T-cell (primary cell): Measurements from ENCODE around the gene ZSWIM9. TPM values are rescaled to one million over a fixed set of nuclear protein-coding genes. Genes with fewer than 3 reads are reported as not detected.
"Not testable (repeated sequence)": the region's sequence is repeated elsewhere in the genome, so short reads cannot be mapped to it uniquely, and the experiment has no call there.

ENCODE experiments used
- ATAC-seq, 4 experiments: fragments of 200-7000 bp in 3 of 4; fragments of 150-1000 bp in 1 of 4; cut with Tn5 transposase; replicated peaks in 1 of 4; 1 replicate in 3 of 4; 2 replicates in 1 of 4; pipeline ENCODE4 v1.10.0; 2021; ENCODE audit warnings: moderate library complexity in 3 of 4, mild to moderate bottlenecking in 2 of 4, moderate number of reproducible peaks in 1 of 4
- CTCF ChIA-PET, 2 donors: fragments of 300-600 bp; sonication (Branson Sonifier 250); formaldehyde crosslinking; loops; one replicate each; lab custom pipeline; 2022; ENCODE audit warnings: antibody characterized with exemption in 2 of 2; lab: Charles Lee
- POLR2A ChIA-PET, 2 donors: fragments of 300-600 bp; sonication (Branson Sonifier 250); formaldehyde crosslinking; loops; one replicate each; lab custom pipeline; 2022; ENCODE audit warnings: antibody characterized with exemption in 2 of 2; lab: Charles Lee
- DNase-seq, 35 experiments: peaks; one replicate each; pipeline versions ENCODE4 v3.0.0 to v3.0.0-alpha.2; 2013 to 2023
- H3K27ac ChIP-seq: one replicate; pipeline ENCODE4 v1.5.1; 2013; ENCODE audit warnings: low read length
- H3K27me3 ChIP-seq, 2 experiments: replicated peaks in 1 of 2; 1 replicate in 1 of 2; 2 replicates in 1 of 2; pipeline versions ENCODE4 v1.6.1 to v1.7.0; 2013; ENCODE audit warnings: low read length in 1 of 2, mixed read lengths in 1 of 2; ENCODE audit not compliant: control insufficient read depth in 2 of 2, insufficient read depth in 2 of 2; ENCODE audit errors: extremely low read depth in 1 of 2
- H3K36me3 ChIP-seq, 2 donors: 1 replicate in 1 of 2; 2 replicates in 1 of 2; pipeline versions ENCODE4 v1.6.1 to v1.7.0; 2013; ENCODE audit warnings: low read length in 1 of 2; ENCODE audit not compliant: control insufficient read depth in 2 of 2, insufficient read depth in 1 of 2; ENCODE audit errors: extremely low read depth in 1 of 2
- H3K4me1 ChIP-seq, 2 experiments: 1 replicate in 1 of 2; 2 replicates in 1 of 2; pipeline versions ENCODE4 v1.6.1 to v1.7.0; 2013; ENCODE audit warnings: low read length in 2 of 2, mixed read lengths in 1 of 2; ENCODE audit not compliant: insufficient read depth in 2 of 2, control insufficient read depth in 1 of 2; ENCODE audit errors: extremely low read depth in 1 of 2
- H3K4me3 ChIP-seq, 2 donors: 1 replicate in 1 of 2; 2 replicates in 1 of 2; pipeline versions ENCODE4 v1.5.1 to v1.7.0; 2013; ENCODE audit warnings: mild to moderate bottlenecking in 2 of 2, low read length in 1 of 2, moderate library complexity in 1 of 2; ENCODE audit not compliant: control insufficient read depth in 1 of 2; ENCODE audit errors: extremely low read depth in 1 of 2
- H3K9me3 ChIP-seq: 2 replicates; pipeline ENCODE4 v1.7.0; 2013
- H3K27ac Mint-ChIP-seq, 2 donors: one replicate each; pipeline ENCODE4 v1.8.0; 2020 to 2021; ENCODE audit warnings: mild to moderate bottlenecking in 2 of 2, mixed read lengths in 2 of 2
- H3K27me3 Mint-ChIP-seq, 2 donors: one replicate each; pipeline ENCODE4 v1.8.0; 2021 to 2022; ENCODE audit warnings: mixed read lengths in 2 of 2
- H3K36me3 Mint-ChIP-seq: one replicate; pipeline ENCODE4 v1.8.0; 2021; ENCODE audit warnings: mixed read lengths
- H3K4me1 Mint-ChIP-seq, 3 donors: one replicate each; pipeline ENCODE4 v1.8.0; 2020 to 2022; ENCODE audit warnings: mixed read lengths in 3 of 3, mild to moderate bottlenecking in 1 of 3
- H3K4me3 Mint-ChIP-seq, 3 donors: one replicate each; pipeline ENCODE4 v1.8.0; 2020 to 2022; ENCODE audit warnings: mild to moderate bottlenecking in 3 of 3, mixed read lengths in 3 of 3, moderate library complexity in 3 of 3
- H3K9me3 Mint-ChIP-seq, 3 donors: one replicate each; pipeline ENCODE4 v1.8.0; 2020 to 2022; ENCODE audit warnings: mixed read lengths in 3 of 3
- WGBS: methylation state at CpG from one replicate; pipeline ENCODE4 v1.1.5; 2013; ENCODE audit warnings: missing lambda C conversion rate; ENCODE audit not compliant: insufficient coverage; 5-methylcytosine and 5-hydroxymethylcytosine counted together
- total RNA-seq, 35 experiments: library from RNA in 6 of 35; stranded (reverse) in 6 of 35; fragments of 120-200 nt in 1 of 35; gene quantifications; one replicate each; pipeline versions ENCODE4 v1.2.1 to v1.2.4 and lab custom pipeline; 2013 to 2026

Gene ZSWIM9
- total RNA-seq, 5 donors from 2014 or later (not counting 1 experiment from before 2014, with no cell fraction given), result 5.4 to 14.7 (median 11.6) TPM

GRCh38 chr19:48210005-48210404 is 39.5 kb downstream of the ZSWIM9 start:
- Histone ChIP-seq H3K36me3 (peaks cover 17 to 36% of the 10 kb centered on the region in 2 donors), H3K4me1 (peaks cover 0 to 4% of the 10 kb centered on the region in 2 experiments), H3K27ac (no peak overlapping the region), H3K4me3 (no peak overlapping the region), H3K9me3 (no peaks in the 10 kb centered on the region), H3K27me3 (no peaks in the 10 kb centered on the region)
- no CpG with 5 or more reads among the region's 3 CpGs for WGBS
- Mint-ChIP-seq H3K27me3 (no peaks in the 10 kb centered on the region), H3K9me3 (no peaks in the 10 kb centered on the region), H3K4me3 (no peak overlapping the region), H3K4me1 (peaks cover 18 to 39% (median 27%) of the 10 kb centered on the region in 3 donors), H3K36me3 (peaks cover 35% of the 10 kb centered on the region), H3K27ac (peak overlapping the region; percentile 12 to 78)
- ATAC-seq (no peak), DNase-seq (no peak)
- CTCF ChIA-PET, result no interaction called here
- POLR2A ChIA-PET, result interaction anchor here in 1 of 2 donors (0.7 kb wide), 1 partner anchor 9 kb away, joined by 3 read pairs; no protein-coding TSS in a partner anchor

GRCh38 chr19:48213959-48214358 is 43.5 kb downstream of the ZSWIM9 start:
- no peak overlapping the region for H3K4me3 Mint-ChIP-seq
- Histone ChIP-seq H3K9me3 (no peaks in the 10 kb centered on the region), H3K4me1 (peaks cover 0 to 3% of the 10 kb centered on the region in 2 experiments), H3K27me3 (no peaks in the 10 kb centered on the region), H3K4me3 (no peak overlapping the region), H3K27ac (no peak overlapping the region), H3K36me3 (peaks cover 18 to 70% of the 10 kb centered on the region in 2 donors)
- H3K27me3 Mint-ChIP-seq, result no peaks in the 10 kb centered on the region
- no CpG with 5 or more reads among the region's 5 CpGs for WGBS
- no peak overlapping the region for H3K27ac Mint-ChIP-seq
- CTCF ChIA-PET, result interaction anchor here in 1 of 2 donors (0.5 kb wide), 1 partner anchor 427 kb away, joined by 3 read pairs; no protein-coding TSS in a partner anchor
- POLR2A ChIA-PET, result no interaction called here
- ATAC-seq, result no peak
- peaks cover 55% of the 10 kb centered on the region for H3K36me3 Mint-ChIP-seq
- peaks cover 11 to 34% (median 19%) of the 10 kb centered on the region in 3 donors for H3K4me1 Mint-ChIP-seq
- no peaks in the 10 kb centered on the region for H3K9me3 Mint-ChIP-seq
- DNase-seq, result no peak

- ATAC-seq (no peak), DNase-seq (no peak)
- no peaks in the 10 kb centered on the region for H3K27me3 ChIP-seq
- H3K36me3 ChIP-seq, result peaks cover 12 to 73% of the 10 kb centered on the region in 2 donors
- H3K4me3 ChIP-seq, result no peak overlapping the region
- no peaks in the 10 kb centered on the region for H3K9me3 ChIP-seq
- H3K4me1 ChIP-seq, result peaks cover 0 to 3% of the 10 kb centered on the region in 2 experiments
- peaks cover 7 to 15% (median 12%) of the 10 kb centered on the region in 3 donors for H3K4me1 Mint-ChIP-seq
- ChIA-PET CTCF (interaction anchor here in 1 of 2 donors (0.6 kb wide), 1 partner anchor 9 kb away, joined by 3 read pairs; no protein-coding TSS in a partner anchor), POLR2A (no interaction called here)
- no peaks in the 10 kb centered on the region for H3K9me3 Mint-ChIP-seq
- H3K36me3 Mint-ChIP-seq, result peaks cover 49% of the 10 kb centered on the region
- no peak overlapping the region for H3K27ac ChIP-seq
- no peaks in the 10 kb centered on the region for H3K27me3 Mint-ChIP-seq
- no peak overlapping the region for H3K27ac Mint-ChIP-seq
- WGBS, result 98% methylated on average over 14 of the region's 14 CpGs
- no peak overlapping the region for H3K4me3 Mint-ChIP-seq
Observed at GRCh38 chr19:48216933-48217332, 46.5 kb downstream of the ZSWIM9 start.

GRCh38 chr19:48218997-48219396 is 48.5 kb downstream of the ZSWIM9 start:
- peaks cover 39% of the 10 kb centered on the region for H3K36me3 Mint-ChIP-seq

GRCh38 chr19:48220784-48221183 is 50.3 kb downstream of the ZSWIM9 start:
- CTCF ChIA-PET, result interaction anchor here in 1 of 2 donors (1.0 kb wide), 1 partner anchor 17 kb away, joined by 3 read pairs; no protein-coding TSS in a partner anchor
- H3K27ac ChIP-seq, H3K4me1 Mint-ChIP-seq, H3K4me1 ChIP-seq, H3K4me3 Mint-ChIP-seq, H3K27ac Mint-ChIP-seq, POLR2A ChIA-PET, H3K9me3 ChIP-seq, ATAC-seq, H3K27me3 Mint-ChIP-seq, DNase-seq, H3K4me3 ChIP-seq, H3K27me3 ChIP-seq, H3K9me3 Mint-ChIP-seq: not testable (repeated sequence)
- H3K36me3 Mint-ChIP-seq, result peaks cover 36% of the 10 kb centered on the region
- no CpG with 5 or more reads among the region's 3 CpGs for WGBS
- H3K36me3 ChIP-seq, result peaks cover 0 to 53% of the 10 kb centered on the region in 2 donors

More at GRCh38 chr19:48218997-48219396, 48.5 kb downstream of the ZSWIM9 start:
- Mint-ChIP-seq H3K27ac (peak overlapping the region in 1 of 2 donors; percentile 52), H3K27me3 (no peaks in the 10 kb centered on the region), H3K4me3 (no peak overlapping the region), H3K9me3 (no peaks in the 10 kb centered on the region), H3K4me1 (peaks cover 6 to 15% (median 7%) of the 10 kb centered on the region in 3 donors)
- ChIA-PET POLR2A (interaction anchor here (0.6 kb wide), 3 partner anchors 9 to 16 kb away, joined by 3 read pairs; no protein-coding TSS in a partner anchor), CTCF (interaction anchor here (0.7 kb wide), 2 partner anchors 15 to 135 kb away, joined by 3 to 5 read pairs; no protein-coding TSS in a partner anchor)
- DNase-seq, result no peak
- no peak for ATAC-seq
- Histone ChIP-seq H3K4me3 (no peak overlapping the region), H3K4me1 (peaks cover 0 to 3% of the 10 kb centered on the region in 2 experiments), H3K27me3 (no peaks in the 10 kb centered on the region), H3K36me3 (peaks cover 7 to 59% of the 10 kb centered on the region in 2 donors), H3K9me3 (no peaks in the 10 kb centered on the region), H3K27ac (no peak overlapping the region)
- WGBS, result 95% methylated on average over 3 of the region's 6 CpGs

GRCh38 chr19:48221628-48222027 is 51.1 kb downstream of the ZSWIM9 start:
- 100% methylated on average over 1 of the region's 5 CpGs for WGBS
- Histone ChIP-seq H3K36me3 (peaks cover 0 to 48% of the 10 kb centered on the region in 2 donors), H3K27ac (no peak overlapping the region), H3K4me1 (no peaks in the 10 kb centered on the region), H3K27me3 (no peaks in the 10 kb centered on the region), H3K4me3 (no peak overlapping the region), H3K9me3 (no peaks in the 10 kb centered on the region)
- Mint-ChIP-seq H3K9me3 (no peaks in the 10 kb centered on the region), H3K27ac (no peak overlapping the region), H3K4me1 (peaks cover 0 to under 1% (median under 1%) of the 10 kb centered on the region in 3 donors), H3K4me3 (no peak overlapping the region), H3K27me3 (no peaks in the 10 kb centered on the region), H3K36me3 (peaks cover 33% of the 10 kb centered on the region)
- CTCF ChIA-PET, result interaction anchor here in 1 of 2 donors (1.0 kb wide), 1 partner anchor 18 kb away, joined by 3 read pairs; no protein-coding TSS in a partner anchor
- ATAC-seq, result no peak
- POLR2A ChIA-PET, result no interaction called here
- no peak for DNase-seq
